SJCRH30 (cell line): ENCODE results near the gene GYG2. TPM values are rescaled to one million over a fixed set of nuclear protein-coding genes. Genes with fewer than 3 reads are reported as not detected.
"Not testable (repeated sequence)": the region's sequence is repeated elsewhere in the genome, so short reads cannot be mapped to it uniquely, and the experiment has no call there.

Source experiments
- DNase-seq, 2 experiments: peaks; one replicate each; pipeline ENCODE4 v3.0.0-alpha.2; 2015 to 2020
- H3K27ac ChIP-seq: fragments of 250-450 bp; sonication (Bioruptor Pico); 2 replicates; pipeline ENCODE4 v1.5.1; 2020; ENCODE audit warnings: mild to moderate bottlenecking, moderate library complexity
- H3K27me3 ChIP-seq: fragments of 250-450 bp; sonication (Bioruptor Pico); 2 replicates; pipeline ENCODE4 v1.5.1; 2020; ENCODE audit warnings: mild to moderate bottlenecking, moderate library complexity
- H3K36me3 ChIP-seq: fragments of 250-450 bp; sonication (Bioruptor Pico); 2 replicates; pipeline ENCODE4 v1.5.1; 2020; ENCODE audit warnings: mild to moderate bottlenecking, moderate library complexity
- H3K4me1 ChIP-seq: fragments of 250-450 bp; sonication (Bioruptor Pico); 2 replicates; pipeline ENCODE4 v1.5.1; 2020; ENCODE audit warnings: mild to moderate bottlenecking, moderate library complexity
- H3K4me3 ChIP-seq: fragments of 250-450 bp; sonication (Bioruptor Pico); 2 replicates; pipeline ENCODE4 v1.5.1; 2020; ENCODE audit warnings: mild to moderate bottlenecking, moderate library complexity
- H3K9me3 ChIP-seq: fragments of 250-450 bp; sonication (Bioruptor Pico); replicated peaks from 2 replicates; pipeline ENCODE4 v1.5.1; 2020; ENCODE audit warnings: mild to moderate bottlenecking, moderate library complexity
- total RNA-seq: library from RNA; depleted of rRNA; stranded (reverse); fragments of >200 nt; shearing (Covaris generic); gene quantifications from 2 replicates; pipeline ENCODE4 v1.2.3, GENCODE V29; 2014

GYG2 gene
- total RNA-seq, 1 experiment from 2014 or later: 14.4 TPM

- no peak for DNase-seq
- Histone ChIP-seq H3K27ac (no peak overlapping the region), H3K9me3 (0 out of 2 replicates have a peak, but pooled peaks cover 4% of the 10 kb centered on the region)
These were observed 44.0 kb downstream of the GYG2 start for GRCh38 chrX:2872671-2873277.

GRCh38 chrX:2874222-2875135 is 45.7 kb downstream of the GYG2 start:
- Histone ChIP-seq H3K27me3 (no peaks in the 10 kb centered on the region), H3K36me3 (no peaks in the 10 kb centered on the region), H3K9me3 (0 out of 2 replicates have a peak, but pooled peaks cover 4% of the 10 kb centered on the region), H3K4me3 (no peak overlapping the region), H3K27ac (no peak overlapping the region), H3K4me1 (0 out of 2 replicates have a peak, but pooled peaks cover 3% of the 10 kb centered on the region)
- DNase-seq: no peak

More at GRCh38 chrX:2872671-2873277, 44.0 kb downstream of the GYG2 start:
- Histone ChIP-seq H3K27me3 (no peaks in the 10 kb centered on the region), H3K4me3 (no peak overlapping the region), H3K36me3 (peaks cover 3% of the 10 kb centered on the region; the same call in 1 of the 2 replicates), H3K4me1 (0 out of 2 replicates have a peak, but pooled peaks cover 3% of the 10 kb centered on the region)

- H3K27me3 ChIP-seq: no peaks in the 10 kb centered on the region
- 0 out of 2 replicates have a peak, but pooled peaks cover 3% of the 10 kb centered on the region for H3K4me1 ChIP-seq
- no peak overlapping the region for H3K4me3 ChIP-seq
- DNase-seq: no peak
- no peak overlapping the region for H3K27ac ChIP-seq
- 0 out of 2 replicates have a peak, but pooled peaks cover 4% of the 10 kb centered on the region for H3K9me3 ChIP-seq
- no peaks in the 10 kb centered on the region for H3K36me3 ChIP-seq
These were observed 46.4 kb downstream of the GYG2 start for GRCh38 chrX:2875136-2875481.

- 0 out of 2 replicates have a peak, but pooled peaks cover 3% of the 10 kb centered on the region for H3K4me1 ChIP-seq
- no peaks in the 10 kb centered on the region for H3K27me3 ChIP-seq
- H3K27ac ChIP-seq: no peak overlapping the region
- peak; percentile 21 to 66 for DNase-seq
- H3K4me3 ChIP-seq: no peak overlapping the region
- H3K9me3 ChIP-seq: no peaks in the 10 kb centered on the region
- H3K36me3 ChIP-seq: no peaks in the 10 kb centered on the region
These were observed 47.2 kb downstream of the GYG2 start for GRCh38 chrX:2875798-2876399.

GRCh38 chrX:2878563-2878962 is 49.8 kb downstream of the GYG2 start:
- Histone ChIP-seq H3K36me3 (no peaks in the 10 kb centered on the region), H3K4me3 (no peak overlapping the region), H3K4me1 (0 out of 2 replicates have a peak, but pooled peaks cover 3% of the 10 kb centered on the region), H3K27ac (no peak overlapping the region), H3K27me3 (no peaks in the 10 kb centered on the region), H3K9me3 (no peaks in the 10 kb centered on the region)
- no peak for DNase-seq

GRCh38 chrX:2879670-2880069 is 50.9 kb downstream of the GYG2 start:
- H3K4me1 ChIP-seq: 0 out of 2 replicates have a peak, but pooled peaks cover 3% of the 10 kb centered on the region
- DNase-seq: no peak
- H3K4me3 ChIP-seq: no peak overlapping the region
- no peaks in the 10 kb centered on the region for H3K36me3 ChIP-seq
- H3K27ac ChIP-seq: no peak overlapping the region
- no peaks in the 10 kb centered on the region for H3K27me3 ChIP-seq
- H3K9me3 ChIP-seq: no peaks in the 10 kb centered on the region

GRCh38 chrX:2883770-2884169 is 55.0 kb downstream of the GYG2 start:
- H3K36me3 ChIP-seq: no peaks in the 10 kb centered on the region
- H3K4me1 ChIP-seq: no peaks in the 10 kb centered on the region
- H3K27me3 ChIP-seq: no peaks in the 10 kb centered on the region
- no peak overlapping the region for H3K4me3 ChIP-seq
- no peak overlapping the region for H3K27ac ChIP-seq
- no peak for DNase-seq
- no peaks in the 10 kb centered on the region for H3K9me3 ChIP-seq

- DNase-seq: no peak
- Histone ChIP-seq H3K4me1 (no peaks in the 10 kb centered on the region), H3K36me3 (no peaks in the 10 kb centered on the region), H3K27me3 (no peaks in the 10 kb centered on the region), H3K4me3 (no peak overlapping the region), H3K9me3 (no peaks in the 10 kb centered on the region), H3K27ac (no peak overlapping the region)
These were observed 59.6 kb downstream of the GYG2 start for GRCh38 chrX:2888309-2888708.

GRCh38 chrX:2889045-2889605 is 60.4 kb downstream of the GYG2 start:
- Histone ChIP-seq H3K27ac (no peak overlapping the region), H3K27me3 (no peaks in the 10 kb centered on the region), H3K4me3 (peak overlapping the region; percentile 48), H3K36me3 (no peaks in the 10 kb centered on the region), H3K4me1 (no peaks in the 10 kb centered on the region), H3K9me3 (no peaks in the 10 kb centered on the region)
- no peak for DNase-seq

GRCh38 chrX:2889706-2890490 is 61.2 kb downstream of the GYG2 start:
- not testable (repeated sequence) for H3K9me3 ChIP-seq, H3K27me3 ChIP-seq, H3K4me1 ChIP-seq, H3K36me3 ChIP-seq
- peak; percentile 63 to 77 for DNase-seq
- Histone ChIP-seq H3K4me3 (peak overlapping the region; percentile 48), H3K27ac (peak overlapping the region; percentile 82)

GRCh38 chrX:2890536-2891460 is 62.1 kb downstream of the GYG2 start:
- H3K4me1 ChIP-seq, H3K27me3 ChIP-seq, H3K9me3 ChIP-seq, H3K36me3 ChIP-seq: not testable (repeated sequence)
- DNase-seq: peak; percentile 26 to 41
- H3K4me3 ChIP-seq: peak overlapping the region; percentile 48
- H3K27ac ChIP-seq: peak overlapping the region; percentile 82

- Histone ChIP-seq H3K27ac (no peak overlapping the region), H3K9me3 (no peaks in the 10 kb centered on the region), H3K27me3 (no peaks in the 10 kb centered on the region), H3K4me1 (peaks cover 4% of the 10 kb centered on the region; the same call in 1 of the 2 replicates), H3K4me3 (no peak overlapping the region), H3K36me3 (no peaks in the 10 kb centered on the region)
- DNase-seq: no peak
These were observed 64.1 kb downstream of the GYG2 start for GRCh38 chrX:2892816-2893215.

- Histone ChIP-seq H3K27me3 (no peaks in the 10 kb centered on the region), H3K4me1 (peaks cover 4% of the 10 kb centered on the region; the same call in 1 of the 2 replicates), H3K36me3 (no peaks in the 10 kb centered on the region), H3K27ac (peak overlapping the region; percentile 21), H3K4me3 (no peak overlapping the region), H3K9me3 (no peaks in the 10 kb centered on the region)
- peak; percentile 66 to 87 for DNase-seq
These were observed 66.2 kb downstream of the GYG2 start for GRCh38 chrX:2894885-2895292.
